Hepatocyte (in vitro differentiated cells): Measurements from ENCODE around the gene EIF4ENIF1. TPM values are rescaled to one million over a fixed set of nuclear protein-coding genes. Genes with fewer than 3 reads are reported as not detected.
A peak's percentile ranks its signal among the peaks of the same experiment; 100 is the strongest.
"Not testable (repeated sequence)": the region's sequence is repeated elsewhere in the genome, so short reads cannot be mapped to it uniquely, and the experiment has no call there.

ENCODE experiments used
- DNase-seq: peaks from one replicate; pipeline ENCODE4 v3.0.0-alpha.2; 2016; ENCODE audit warnings: low spot score
- H2AFZ ChIP-seq: fragments of 200-600 bp; sonication (generic); 2 replicates; pipeline ENCODE4 v1.6.0; 2016; ENCODE audit warnings: antibody characterized with exemption, mild to moderate bottlenecking
- H3K27ac ChIP-seq: fragments of 200-600 bp; sonication (generic); 2 replicates; pipeline ENCODE4 v1.5.1; 2016; ENCODE audit warnings: mild to moderate bottlenecking
- H3K27me3 ChIP-seq: fragments of 200-600 bp; sonication (generic); 2 replicates; pipeline ENCODE4 v1.6.1; 2016
- H3K36me3 ChIP-seq: fragments of 200-600 bp; sonication (generic); replicated peaks from 2 replicates; pipeline ENCODE4 v1.5.1; 2016; ENCODE audit warnings: low read depth; ENCODE audit not compliant: insufficient read depth
- H3K4me1 ChIP-seq: fragments of 200-600 bp; sonication (generic); 2 replicates; pipeline ENCODE4 v1.5.1; 2016; ENCODE audit warnings: mild to moderate bottlenecking, moderate library complexity; ENCODE audit not compliant: insufficient read depth
- H3K4me2 ChIP-seq: fragments of 200-600 bp; sonication (generic); 2 replicates; pipeline ENCODE4 v1.6.0; 2016
- H3K4me3 ChIP-seq: fragments of 200-600 bp; sonication (generic); 2 replicates; pipeline ENCODE4 v1.5.1; 2016; ENCODE audit warnings: mild to moderate bottlenecking
- H3K79me2 ChIP-seq: fragments of 200-600 bp; sonication (generic); 2 replicates; pipeline ENCODE4 v1.6.0; 2017; ENCODE audit warnings: mild to moderate bottlenecking
- H3K9me2 ChIP-seq: fragments of 200-600 bp; sonication (generic); replicated peaks from 2 replicates; pipeline ENCODE4 v1.6.0; 2017; ENCODE audit warnings: mild to moderate bottlenecking; ENCODE audit not compliant: insufficient read depth
- H3K9me3 ChIP-seq: fragments of 200-600 bp; sonication (generic); 2 replicates; pipeline ENCODE4 v1.5.1; 2016; ENCODE audit warnings: low read depth, mild to moderate bottlenecking
- H4K20me1 ChIP-seq: fragments of 200-600 bp; sonication (generic); 2 replicates; pipeline ENCODE4 v1.6.0; 2016; ENCODE audit warnings: mild to moderate bottlenecking; ENCODE audit not compliant: insufficient read depth, poor library complexity, severe bottlenecking
- EZH2 ChIP-seq: fragments of 200-600 bp; sonication (generic); IDR thresholded peaks from 2 replicates; pipeline ENCODE4 v1.6.1; 2016; ENCODE audit warnings: antibody characterized with exemption, mild to moderate bottlenecking, borderline replicate concordance
- EZH2phosphoT487 ChIP-seq: fragments of 200-600 bp; sonication (generic); IDR thresholded peaks from one replicate; pipeline ENCODE4 v1.6.1; 2018; ENCODE audit warnings: antibody characterized with exemption, mild to moderate bottlenecking, low read depth, moderate library complexity; ENCODE audit not compliant: unreplicated experiment, severe bottlenecking
- WGBS: methylation state at CpG from one replicate; pipeline ENCODE4 v1.1.6; 2016; ENCODE audit warnings: low lambda C conversion rate; ENCODE audit errors: missing lambda C conversion rate; 5-methylcytosine and 5-hydroxymethylcytosine counted together
- polyA plus RNA-seq: library from polyadenylated mRNA; unstranded; fragments of >200 nt; fragmentation: Nextera tagmentation; extraction: Ambion mirVana; gene quantifications from 2 replicates; pipeline ENCODE4 v1.2.1, GENCODE V29; 2016
- total RNA-seq: library from RNA; depleted of rRNA; stranded (reverse); fragments of >200 nt; gene quantifications from 2 replicates; pipeline ENCODE4 v1.2.3, GENCODE V29; 2014
- TF ChIP-seq, protein P1 (sequence below): fragments of 200-600 bp; sonication (generic); IDR thresholded peaks from 2 replicates; pipeline ENCODE4 v1.5.1; 2016; ENCODE audit warnings: antibody characterized with exemption, mild to moderate bottlenecking; ENCODE audit not compliant: poor library complexity

The EIF4ENIF1 gene
- total and polyA plus RNA-seq, 2 experiments from 2014 or later = 9.2 to 13.3 TPM

DNA sequence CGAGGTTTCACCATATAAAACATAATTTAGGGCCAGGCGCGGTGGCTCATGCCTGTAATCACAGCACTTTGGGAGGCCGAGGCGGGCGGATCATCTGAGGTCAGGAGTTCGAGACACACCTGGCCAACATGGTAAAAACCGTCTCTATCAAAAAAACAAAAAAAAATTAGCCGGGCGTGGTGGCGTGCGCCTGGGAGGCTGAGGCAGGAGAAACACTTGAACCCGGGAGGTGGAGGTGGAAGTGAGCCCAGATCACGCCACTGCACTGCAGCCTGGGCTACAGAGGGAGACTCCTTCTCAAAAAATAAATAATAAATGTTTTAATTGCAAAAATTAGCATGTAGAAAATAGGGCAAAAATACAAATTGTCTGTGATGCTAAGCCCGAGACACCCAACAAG is 5.7 kb upstream of the EIF4ENIF1 start:
- peak overlapping the region; percentile 66 for H3K4me3 ChIP-seq
- no peaks in the 10 kb centered on the region for H3K9me3 ChIP-seq
- H3K36me3 ChIP-seq = no peaks in the 10 kb centered on the region
- TF ChIP-seq EZH2 (no peak), EZH2phosphoT487 (no peak)
- TF ChIP-seq, protein P1, sequence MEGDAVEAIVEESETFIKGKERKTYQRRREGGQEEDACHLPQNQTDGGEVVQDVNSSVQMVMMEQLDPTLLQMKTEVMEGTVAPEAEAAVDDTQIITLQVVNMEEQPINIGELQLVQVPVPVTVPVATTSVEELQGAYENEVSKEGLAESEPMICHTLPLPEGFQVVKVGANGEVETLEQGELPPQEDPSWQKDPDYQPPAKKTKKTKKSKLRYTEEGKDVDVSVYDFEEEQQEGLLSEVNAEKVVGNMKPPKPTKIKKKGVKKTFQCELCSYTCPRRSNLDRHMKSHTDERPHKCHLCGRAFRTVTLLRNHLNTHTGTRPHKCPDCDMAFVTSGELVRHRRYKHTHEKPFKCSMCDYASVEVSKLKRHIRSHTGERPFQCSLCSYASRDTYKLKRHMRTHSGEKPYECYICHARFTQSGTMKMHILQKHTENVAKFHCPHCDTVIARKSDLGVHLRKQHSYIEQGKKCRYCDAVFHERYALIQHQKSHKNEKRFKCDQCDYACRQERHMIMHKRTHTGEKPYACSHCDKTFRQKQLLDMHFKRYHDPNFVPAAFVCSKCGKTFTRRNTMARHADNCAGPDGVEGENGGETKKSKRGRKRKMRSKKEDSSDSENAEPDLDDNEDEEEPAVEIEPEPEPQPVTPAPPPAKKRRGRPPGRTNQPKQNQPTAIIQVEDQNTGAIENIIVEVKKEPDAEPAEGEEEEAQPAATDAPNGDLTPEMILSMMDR = no peak
- peak overlapping the region; percentile 68 for H2AFZ ChIP-seq
- 88% methylated on average over 15 of the region's 15 CpGs for WGBS
- H4K20me1 ChIP-seq = no peaks in the 10 kb centered on the region
- H3K27ac ChIP-seq = peak overlapping the region; percentile 58
- H3K9me2 ChIP-seq = no peaks in the 10 kb centered on the region
- H3K27me3 ChIP-seq = no peaks in the 10 kb centered on the region
- H3K4me1 ChIP-seq = peaks cover 7% of the 10 kb centered on the region
- H3K4me2 ChIP-seq = peak overlapping the region; percentile 95
- H3K79me2 ChIP-seq = peaks cover 33% of the 10 kb centered on the region
- DNase-seq = no peak

DNA sequence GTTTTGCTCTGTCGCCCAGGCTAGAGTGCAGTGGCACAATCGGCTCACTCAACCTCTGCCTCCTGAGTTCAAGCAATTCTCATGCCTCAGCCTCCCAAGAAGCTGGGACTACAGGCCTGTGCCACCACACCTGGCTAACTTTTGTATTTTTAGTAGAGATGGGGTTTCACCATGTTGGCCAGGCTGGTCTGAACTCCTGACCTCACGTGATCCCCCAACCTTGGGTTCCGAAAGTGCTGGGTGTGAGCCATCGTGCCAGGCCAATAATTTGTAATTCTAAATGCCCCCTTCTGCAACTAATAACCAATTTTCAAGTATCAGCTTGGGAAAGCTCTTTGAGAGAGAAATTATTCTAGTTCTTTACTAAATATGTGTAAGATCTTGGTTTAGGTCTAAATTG is 3.7 kb upstream of the EIF4ENIF1 start:
- not testable (repeated sequence) for H3K4me2 ChIP-seq, H2AFZ ChIP-seq, H3K27ac ChIP-seq, H3K4me3 ChIP-seq, H3K27me3 ChIP-seq, DNase-seq, H4K20me1 ChIP-seq, H3K9me3 ChIP-seq, H3K9me2 ChIP-seq, H3K36me3 ChIP-seq
- peaks cover 12% of the 10 kb centered on the region for H3K4me1 ChIP-seq
- WGBS = 98% methylated on average over 5 of the region's 5 CpGs
- peaks cover 41% of the 10 kb centered on the region for H3K79me2 ChIP-seq

DNA sequence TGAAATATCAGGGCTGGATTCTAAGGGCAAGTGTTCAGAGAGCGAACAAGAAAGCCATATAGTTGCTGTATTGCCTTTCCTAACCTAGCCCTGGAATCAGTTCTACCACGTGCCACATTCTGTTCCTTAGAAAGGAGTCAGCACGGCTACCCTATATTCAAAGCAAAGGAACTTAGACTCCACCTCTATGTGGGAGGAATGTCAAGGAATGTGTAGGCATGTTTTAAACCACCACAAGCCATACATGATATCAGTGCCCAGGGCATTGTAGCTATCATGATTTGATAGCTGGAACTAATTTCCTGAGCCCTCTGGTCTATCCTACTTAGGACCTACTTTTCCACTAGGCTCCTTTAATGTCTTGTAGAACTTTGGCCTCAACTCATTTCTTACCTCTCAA is 2.5 kb upstream of the EIF4ENIF1 start:
- H3K79me2 ChIP-seq = peaks cover 42% of the 10 kb centered on the region
- no peak for DNase-seq

DNA sequence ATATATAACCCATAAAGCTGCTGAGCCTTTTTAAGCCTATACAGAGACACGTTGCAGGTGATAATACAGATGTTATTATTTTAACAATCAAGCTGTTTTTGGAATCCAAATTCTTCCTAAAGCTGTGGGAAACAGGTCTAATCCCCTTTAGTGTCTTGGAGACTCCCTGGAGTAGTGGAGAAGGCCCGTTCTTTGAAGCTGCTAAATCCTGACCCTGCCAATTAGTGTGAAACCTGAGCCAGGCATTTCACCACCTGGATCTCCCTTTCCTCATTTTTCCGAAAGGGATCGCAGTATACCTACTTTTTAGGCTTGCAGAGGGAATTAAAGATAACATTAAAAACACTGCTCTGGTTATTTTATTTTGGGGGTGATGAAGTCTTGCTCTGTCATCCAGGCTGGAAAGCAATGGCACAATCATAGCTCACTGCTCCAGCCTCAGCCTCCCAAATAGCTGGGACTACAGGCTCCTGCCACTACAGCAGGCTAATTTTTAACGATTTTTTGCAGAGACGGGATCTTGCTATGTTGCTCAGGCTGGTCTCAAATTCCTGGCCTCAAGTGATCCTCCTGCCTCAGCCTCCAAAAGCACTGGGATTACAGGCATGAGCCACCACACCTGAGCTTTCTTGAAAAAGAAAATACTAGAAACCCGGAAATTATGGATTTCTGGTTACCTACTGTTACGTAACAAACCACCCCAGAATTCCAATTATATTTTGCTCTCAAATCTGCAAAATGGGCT is 1.7 kb upstream of the EIF4ENIF1 start:
- Histone ChIP-seq H3K36me3 (no peaks in the 10 kb centered on the region), H3K4me2 (peak overlapping the region; percentile 84), H3K4me3 (peak overlapping the region; percentile 74), H3K4me1 (peaks cover 14% of the 10 kb centered on the region), H4K20me1 (no peaks in the 10 kb centered on the region), H3K9me2 (no peaks in the 10 kb centered on the region), H3K27ac (peak overlapping the region; percentile 96), H3K27me3 (no peaks in the 10 kb centered on the region), H3K79me2 (peaks cover 46% of the 10 kb centered on the region), H2AFZ (peak overlapping the region; percentile 83), H3K9me3 (no peaks in the 10 kb centered on the region)
- 72% methylated on average over 8 of the region's 8 CpGs for WGBS
- DNase-seq = no peak
- TF ChIP-seq, protein P1 = no peak
- no peak for TF ChIP-seq EZH2phosphoT487
- no peak for TF ChIP-seq EZH2

More for the DNA sequence above, 2.5 kb upstream of the EIF4ENIF1 start:
- TF ChIP-seq EZH2 (no peak), EZH2phosphoT487 (no peak)
- TF ChIP-seq, protein P1 = no peak
- Histone ChIP-seq H3K4me2 (no peak overlapping the region), H3K36me3 (no peaks in the 10 kb centered on the region), H2AFZ (no peak overlapping the region), H3K9me3 (no peaks in the 10 kb centered on the region), H3K4me3 (no peak overlapping the region), H4K20me1 (no peaks in the 10 kb centered on the region), H3K4me1 (peaks cover 14% of the 10 kb centered on the region), H3K9me2 (no peaks in the 10 kb centered on the region), H3K27me3 (no peaks in the 10 kb centered on the region), H3K27ac (no peak overlapping the region)
- WGBS = 98% methylated on average over 3 of the region's 3 CpGs
